H9 (cell line): Measurements from ENCODE around the gene CUL2. TPM values are rescaled to one million over a fixed set of nuclear protein-coding genes. Genes with fewer than 3 reads are reported as not detected.

Experiments used
- DNase-seq: peaks from one replicate; pipeline ENCODE4 v3.0.0-alpha.2; 2017
- H2AFZ ChIP-seq: one replicate; pipeline ENCODE4 v1.6.1; 2013; ENCODE audit warnings: mild to moderate bottlenecking, low read length, control low read depth, moderate library complexity
- H2AK5ac ChIP-seq: 2 replicates; pipeline ENCODE4 v1.6.1; 2013; ENCODE audit warnings: low read length, control low read depth, mixed read lengths; ENCODE audit not compliant: insufficient read length
- H2BK120ac ChIP-seq: one replicate; pipeline ENCODE4 v1.6.1; 2013; ENCODE audit warnings: low read depth, mild to moderate bottlenecking, low read length, control low read depth, inconsistent platforms; ENCODE audit not compliant: poor library complexity, severe bottlenecking
- H2BK12ac ChIP-seq: 2 replicates; pipeline ENCODE4 v1.6.1; 2013; ENCODE audit warnings: low read length, control low read depth, mixed read lengths, low read depth; ENCODE audit not compliant: insufficient read length
- H2BK15ac ChIP-seq: 2 replicates; pipeline ENCODE4 v1.6.1; 2013; ENCODE audit warnings: low read depth, low read length, control low read depth
- H2BK20ac ChIP-seq: one replicate; pipeline ENCODE4 v1.6.1; 2013; ENCODE audit warnings: low read depth, mild to moderate bottlenecking, low read length, control low read depth, inconsistent platforms; ENCODE audit not compliant: poor library complexity, severe bottlenecking
- H2BK5ac ChIP-seq: 2 replicates; pipeline ENCODE4 v1.6.1; 2013; ENCODE audit warnings: low read length, control low read depth, mixed read lengths; ENCODE audit not compliant: insufficient read length
- H3K14ac ChIP-seq: 2 replicates; pipeline ENCODE4 v1.6.1; 2013; ENCODE audit warnings: low read length, control low read depth; ENCODE audit not compliant: insufficient read depth
- H3K18ac ChIP-seq: 2 replicates; pipeline ENCODE4 v1.6.1; 2013; ENCODE audit warnings: low read depth, mild to moderate bottlenecking, mixed read lengths, low read length, control low read depth; ENCODE audit not compliant: insufficient read length
- H3K23ac ChIP-seq: 2 replicates; pipeline ENCODE4 v1.6.1; 2013; ENCODE audit warnings: low read length, control low read depth, mixed read lengths, low read depth; ENCODE audit not compliant: insufficient read length
- H3K23me2 ChIP-seq: 2 replicates; pipeline ENCODE4 v1.6.1; 2013; ENCODE audit warnings: low read depth, mild to moderate bottlenecking, mixed read lengths, low read length, control low read depth; ENCODE audit not compliant: insufficient read length, poor library complexity, severe bottlenecking
- H3K27ac ChIP-seq: 2 replicates; pipeline ENCODE4 v1.5.1; 2013; ENCODE audit warnings: low read length, control low read depth, mixed read lengths, low read depth; ENCODE audit not compliant: insufficient read length
- H3K27me3 ChIP-seq: 2 replicates; pipeline ENCODE4 v1.6.1; 2013; ENCODE audit warnings: low read length, control low read depth, inconsistent platforms; ENCODE audit not compliant: insufficient read depth
- H3K4ac ChIP-seq: 2 replicates; pipeline ENCODE4 v1.6.1; 2013; ENCODE audit warnings: low read depth, mild to moderate bottlenecking, control low read depth, inconsistent platforms, low read length, moderate library complexity
- H3K4me1 ChIP-seq: 2 replicates; pipeline ENCODE4 v1.6.1; 2013; ENCODE audit warnings: low read length, control low read depth, inconsistent platforms; ENCODE audit not compliant: insufficient read depth
- H3K4me2 ChIP-seq: 2 replicates; pipeline ENCODE4 v1.6.1; 2013; ENCODE audit warnings: low read length, control low read depth, mixed read lengths; ENCODE audit not compliant: insufficient read length, insufficient read depth
- H3K56ac ChIP-seq: 2 replicates; pipeline ENCODE4 v1.6.1; 2013; ENCODE audit warnings: low read depth, mild to moderate bottlenecking, mixed read lengths, low read length, control low read depth; ENCODE audit not compliant: insufficient read length
- H3K79me1 ChIP-seq: 2 replicates; pipeline ENCODE4 v1.6.1; 2013; ENCODE audit warnings: low read depth, mild to moderate bottlenecking, moderate library complexity, low read length, control low read depth, inconsistent platforms; ENCODE audit not compliant: insufficient read depth, poor library complexity, severe bottlenecking
- H3K79me2 ChIP-seq: 2 replicates; pipeline ENCODE4 v1.6.1; 2013; ENCODE audit warnings: low read length, control low read depth, inconsistent platforms; ENCODE audit not compliant: insufficient read depth
- H3K9ac ChIP-seq: 2 replicates; pipeline ENCODE4 v1.6.1; 2013; ENCODE audit warnings: low read length, control low read depth, mixed read lengths; ENCODE audit not compliant: insufficient read length; ENCODE audit errors: extremely low read depth
- H3K9me3 ChIP-seq: one replicate; pipeline ENCODE4 v1.6.1; 2013; ENCODE audit warnings: low read depth, low read length, inconsistent platforms; ENCODE audit not compliant: control insufficient read depth
- H3T11ph ChIP-seq: one replicate; pipeline ENCODE4 v1.6.1; 2013; ENCODE audit warnings: mild to moderate bottlenecking, low read length, control low read depth, inconsistent platforms
- H4K20me1 ChIP-seq: one replicate; pipeline ENCODE4 v1.6.1; 2013; ENCODE audit not compliant: control insufficient read depth, insufficient read length, insufficient read depth
- H4K5ac ChIP-seq: 2 replicates; pipeline ENCODE4 v1.6.1; 2013; ENCODE audit warnings: low read depth, mild to moderate bottlenecking, mixed read lengths, low read length, control low read depth; ENCODE audit not compliant: insufficient read length
- H4K8ac ChIP-seq: replicated peaks from 2 replicates; pipeline ENCODE4 v1.6.1; 2013; ENCODE audit warnings: low read length, control low read depth, mixed read lengths, low read depth; ENCODE audit not compliant: insufficient read length
- H4K91ac ChIP-seq: 2 replicates; pipeline ENCODE4 v1.6.1; 2013; ENCODE audit warnings: low read depth, mild to moderate bottlenecking, moderate library complexity, mixed read lengths, low read length, control low read depth; ENCODE audit not compliant: insufficient read length
- H3K27ac Mint-ChIP-seq, 3 experiments: 2 replicates in 2 of 3; 3 replicates in 1 of 3; pipeline ENCODE4 v1.8.0; 2020 to 2021; ENCODE audit warnings: mixed read lengths in 3 of 3, mild to moderate bottlenecking in 1 of 3, moderate library complexity in 1 of 3
- H3K27me3 Mint-ChIP-seq: 2 replicates; pipeline ENCODE4 v1.8.0; 2021; ENCODE audit warnings: low read depth, mild to moderate bottlenecking, moderate library complexity, mixed read lengths
- H3K36me3 Mint-ChIP-seq, 3 experiments: 2 replicates in 2 of 3; 3 replicates in 1 of 3; pipeline ENCODE4 v1.8.0; 2020 to 2021; ENCODE audit warnings: low read depth in 3 of 3, mixed read lengths in 3 of 3; ENCODE audit not compliant: insufficient read depth in 1 of 3
- H3K4me1 Mint-ChIP-seq, 2 experiments: 2 replicates each; pipeline ENCODE4 v1.8.0; 2020; ENCODE audit warnings: mixed read lengths in 2 of 2
- H3K4me3 Mint-ChIP-seq, 2 experiments: 2 replicates in 1 of 2; 3 replicates in 1 of 2; pipeline ENCODE4 v1.8.0; 2020 to 2021; ENCODE audit warnings: mild to moderate bottlenecking in 2 of 2, mixed read lengths in 2 of 2, moderate library complexity in 1 of 2
- H3K9me3 Mint-ChIP-seq, 2 experiments: 2 replicates in 1 of 2; 3 replicates in 1 of 2; pipeline ENCODE4 v1.8.0; 2020; ENCODE audit warnings: mild to moderate bottlenecking in 2 of 2, mixed read lengths in 2 of 2, moderate library complexity in 1 of 2
- CTCF ChIP-seq: fragments of 200-600 bp; sonication (generic); conservative IDR thresholded peaks from 3 replicates; pipeline ENCODE4 v1.8.0; 2021; ENCODE audit warnings: antibody characterized with exemption, mild to moderate bottlenecking
- WGBS: extraction: QIAGEN DNeasy Blood & Tissue Kit; methylation state at CpG from one replicate; pipeline ENCODE4 v1.1.7; 2013; ENCODE audit warnings: missing lambda C conversion rate, low lambda C conversion rate, mixed read lengths; ENCODE audit not compliant: insufficient read length; ENCODE audit errors: extremely low coverage; 5-methylcytosine and 5-hydroxymethylcytosine counted together
- total RNA-seq: library from RNA; stranded (reverse); gene quantifications from 2 replicates; pipeline ENCODE4 v1.2.1, GENCODE V29; 2021

Gene CUL2
- total RNA-seq, 1 experiment from 2014 or later: 43.3 TPM

GRCh38 chr10:35011771-35012191, 78.4 kb downstream of the CUL2 start:
- H3K18ac ChIP-seq: no peak overlapping the region
- no peaks in the 10 kb centered on the region for H3K27me3 ChIP-seq
- no peak overlapping the region for H3K56ac ChIP-seq
- H3K4ac ChIP-seq: no peak overlapping the region
- H3K9ac ChIP-seq: no peak overlapping the region
- no peaks in the 10 kb centered on the region for H3K79me2 ChIP-seq
- no peaks in the 10 kb centered on the region for H3K9me3 Mint-ChIP-seq
- no peaks in the 10 kb centered on the region for H3K79me1 ChIP-seq
- no peak overlapping the region for H4K8ac ChIP-seq
- H3K23me2 ChIP-seq: no peaks in the 10 kb centered on the region
- no peak overlapping the region for H3K4me2 ChIP-seq
- H3K4me3 Mint-ChIP-seq: no peak overlapping the region
- no peak overlapping the region for H4K5ac ChIP-seq
- no CpG with 5 or more reads among the region's 7 CpGs for WGBS
- H4K20me1 ChIP-seq: no peaks in the 10 kb centered on the region
- H2BK5ac ChIP-seq: no peak overlapping the region
- no peak overlapping the region for H2BK20ac ChIP-seq
- peak overlapping the region in 1 of 3 experiments; percentile 55; a peak in 1 of 7 replicates for H3K27ac Mint-ChIP-seq
- H4K91ac ChIP-seq: no peak overlapping the region
- H3K27ac ChIP-seq: no peak overlapping the region
- H2BK15ac ChIP-seq: no peak overlapping the region
- no peak overlapping the region for H3K14ac ChIP-seq
- H2AK5ac ChIP-seq: no peak overlapping the region
- H2BK12ac ChIP-seq: no peak overlapping the region
- peaks cover 23 to 24% of the 10 kb centered on the region in 2 experiments for H3K4me1 Mint-ChIP-seq
- no peak overlapping the region for H2AFZ ChIP-seq
- peaks cover 2% of the 10 kb centered on the region; the same call in 1 of the 2 replicates for H3K4me1 ChIP-seq
- no peak overlapping the region for H2BK120ac ChIP-seq
- no peak overlapping the region for H3K23ac ChIP-seq
- no peak overlapping the region for H3T11ph ChIP-seq
- TF ChIP-seq CTCF: no peak
- peaks cover 5 to 34% (median 24%) of the 10 kb centered on the region in 3 experiments; a peak in 5 of 7 replicates for H3K36me3 Mint-ChIP-seq
- no peaks in the 10 kb centered on the region for H3K9me3 ChIP-seq
- no peaks in the 10 kb centered on the region for H3K27me3 Mint-ChIP-seq
- DNase-seq: no peak
